ENCODE measurements around the gene CSMD2.

DNA sequence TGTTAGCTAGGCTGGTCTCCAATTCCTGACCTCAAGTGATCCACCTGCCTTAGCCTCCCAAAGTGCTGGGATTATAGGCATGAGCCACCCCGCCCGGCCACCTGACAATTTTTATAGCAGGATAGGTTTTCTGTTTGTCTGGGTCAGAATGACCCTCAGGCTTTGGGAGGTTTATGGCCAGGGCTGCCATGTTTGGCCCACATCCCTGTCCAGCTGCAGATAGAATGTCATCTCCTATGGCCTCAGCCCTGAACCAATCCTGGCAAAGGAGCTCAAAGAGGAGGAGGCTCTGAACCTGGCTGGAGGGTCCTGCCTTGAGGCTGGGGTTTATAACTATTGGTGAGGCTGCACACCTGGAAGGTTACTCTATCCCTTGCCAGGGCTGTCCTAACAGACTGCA is 218.2 kb downstream of the CSMD2 start:
- no peak for TF ChIP-seq YY1 (IDR thresholded peaks at IDR 0.05; ENCODE audit: insufficient read depth, insufficient read length)
- TF ChIP-seq SUZ12 (IDR thresholded peaks at IDR 0.05; ENCODE audit: extremely low read depth, insufficient read depth, insufficient read length): no peak
- TF ChIP-seq ZNF274 (IDR thresholded peaks at IDR 0.05; ENCODE audit: low read depth, low read length): no peak

Measured in NT2/D1 (cell line).